Esophagus (tissue), 2 donors: Measurements from ENCODE around the gene ARL8A. TPM values are rescaled to one million over a fixed set of nuclear protein-coding genes. Genes with fewer than 3 reads are reported as not detected.

Source experiments
- H3K27ac ChIP-seq, 2 donors: one replicate each; pipeline ENCODE4 v1.5.1; 2013; ENCODE audit warnings: low read depth in 2 of 2, mild to moderate bottlenecking in 2 of 2, inconsistent platforms in 1 of 2, low read length in 1 of 2, moderate library complexity in 1 of 2
- H3K27me3 ChIP-seq, 2 donors: one replicate each; pipeline ENCODE4 v1.6.1; 2013; ENCODE audit warnings: low read length in 2 of 2, control low read depth in 1 of 2, mild to moderate bottlenecking in 1 of 2; ENCODE audit not compliant: insufficient read depth in 2 of 2, control insufficient read depth in 1 of 2
- H3K36me3 ChIP-seq, 2 donors: one replicate each; pipeline ENCODE4 v1.6.1; 2013; ENCODE audit warnings: low read length in 1 of 2; ENCODE audit not compliant: control insufficient read depth in 2 of 2, insufficient read depth in 2 of 2
- H3K4me1 ChIP-seq, 2 donors: one replicate each; pipeline ENCODE4 v1.6.1; 2013; ENCODE audit warnings: low read length in 1 of 2; ENCODE audit not compliant: control insufficient read depth in 2 of 2, insufficient read depth in 2 of 2
- H3K4me3 ChIP-seq, 2 donors: one replicate each; pipeline ENCODE4 v1.5.1; 2013; ENCODE audit warnings: low read length in 2 of 2, mild to moderate bottlenecking in 2 of 2, low read depth in 1 of 2, moderate library complexity in 1 of 2
- H3K9me3 ChIP-seq, 2 donors: one replicate each; pipeline ENCODE4 v1.6.1; 2013; ENCODE audit warnings: mild to moderate bottlenecking in 2 of 2, low read depth in 1 of 2, low read length in 1 of 2, moderate library complexity in 1 of 2; ENCODE audit not compliant: control insufficient read depth in 2 of 2, insufficient read depth in 1 of 2
- WGBS, 2 donors: extraction: QIAGEN DNeasy Blood & Tissue Kit; methylation state at CpG; one replicate each; pipeline ENCODE4 v1.1.7; 2013; 5-methylcytosine and 5-hydroxymethylcytosine counted together
- polyA plus RNA-seq, 2 donors: library from polyadenylated mRNA; stranded (reverse); fragments of 200-250 nt; gene quantifications; one replicate each; pipeline ENCODE4 v1.2.3, GENCODE V29; 2013
- donor health status: healthy with polysubstance abuse.
- donor health status: Bipolar disorder and iron deficiency.

ARL8A gene
- polyA plus RNA-seq, 2 donors, result 18.3 to 18.6 TPM

DNA sequence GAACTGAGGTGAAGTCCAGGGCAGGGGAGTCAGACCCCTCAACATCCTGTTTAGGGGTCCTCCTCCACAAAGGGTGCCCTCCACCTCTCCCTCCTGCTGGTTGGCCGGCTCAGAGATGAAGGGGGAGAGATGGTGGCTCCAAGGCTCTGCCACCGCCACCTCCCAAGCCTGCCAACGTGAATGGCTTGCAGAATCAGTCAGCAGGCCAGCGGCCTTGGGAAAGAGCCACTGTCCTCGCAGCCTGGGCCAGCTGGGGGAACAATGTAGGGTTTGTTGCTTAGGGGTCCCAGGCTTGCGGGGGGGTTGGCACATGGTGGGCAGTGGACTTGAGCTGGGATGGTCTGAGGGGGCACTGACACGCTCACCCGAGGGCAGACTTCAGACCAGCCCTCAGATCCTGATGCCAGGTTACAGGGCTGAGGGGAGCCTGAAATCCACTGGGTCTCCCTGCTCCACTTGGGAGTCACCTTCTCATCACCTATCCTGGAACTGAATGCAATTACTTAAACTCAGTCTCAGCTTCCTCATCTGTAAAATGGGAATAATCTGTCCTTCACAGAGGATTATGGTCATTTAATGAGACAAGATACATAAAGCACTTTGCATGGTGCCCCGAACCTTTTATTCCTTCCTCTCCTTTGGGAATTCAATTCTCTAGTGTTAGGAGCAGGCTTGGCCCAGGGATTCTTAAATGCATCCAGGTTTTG, 13.6 kb downstream of the ARL8A start:
- WGBS, 2 donors, result 62 to 71% methylated on average over 9 of the region's 9 CpGs
- Histone ChIP-seq H3K9me3 (no peaks in the 10 kb centered on the region), H3K27ac (peak overlapping the region in 1 of 2 donors; percentile 59), H3K4me1 (peaks cover 8 to 27% of the 10 kb centered on the region in 2 donors), H3K4me3 (no peak overlapping the region), H3K27me3 (no peaks in the 10 kb centered on the region), H3K36me3 (peaks cover 6 to 19% of the 10 kb centered on the region in 2 donors)

GRCh38 chr1:202130297-202130721, 14.2 kb downstream of the ARL8A start:
- H3K27me3 ChIP-seq, result no peaks in the 10 kb centered on the region
- no peak overlapping the region for H3K4me3 ChIP-seq
- 36 to 41% methylated on average over 10 to 11 of the region's 11 CpGs for WGBS, 2 donors
- no peaks in the 10 kb centered on the region for H3K9me3 ChIP-seq
- H3K27ac ChIP-seq, result peak overlapping the region in 1 of 2 donors; percentile 59
- peaks cover 8 to 27% of the 10 kb centered on the region in 2 donors for H3K4me1 ChIP-seq
- peaks cover 6 to 13% of the 10 kb centered on the region in 2 donors for H3K36me3 ChIP-seq

DNA sequence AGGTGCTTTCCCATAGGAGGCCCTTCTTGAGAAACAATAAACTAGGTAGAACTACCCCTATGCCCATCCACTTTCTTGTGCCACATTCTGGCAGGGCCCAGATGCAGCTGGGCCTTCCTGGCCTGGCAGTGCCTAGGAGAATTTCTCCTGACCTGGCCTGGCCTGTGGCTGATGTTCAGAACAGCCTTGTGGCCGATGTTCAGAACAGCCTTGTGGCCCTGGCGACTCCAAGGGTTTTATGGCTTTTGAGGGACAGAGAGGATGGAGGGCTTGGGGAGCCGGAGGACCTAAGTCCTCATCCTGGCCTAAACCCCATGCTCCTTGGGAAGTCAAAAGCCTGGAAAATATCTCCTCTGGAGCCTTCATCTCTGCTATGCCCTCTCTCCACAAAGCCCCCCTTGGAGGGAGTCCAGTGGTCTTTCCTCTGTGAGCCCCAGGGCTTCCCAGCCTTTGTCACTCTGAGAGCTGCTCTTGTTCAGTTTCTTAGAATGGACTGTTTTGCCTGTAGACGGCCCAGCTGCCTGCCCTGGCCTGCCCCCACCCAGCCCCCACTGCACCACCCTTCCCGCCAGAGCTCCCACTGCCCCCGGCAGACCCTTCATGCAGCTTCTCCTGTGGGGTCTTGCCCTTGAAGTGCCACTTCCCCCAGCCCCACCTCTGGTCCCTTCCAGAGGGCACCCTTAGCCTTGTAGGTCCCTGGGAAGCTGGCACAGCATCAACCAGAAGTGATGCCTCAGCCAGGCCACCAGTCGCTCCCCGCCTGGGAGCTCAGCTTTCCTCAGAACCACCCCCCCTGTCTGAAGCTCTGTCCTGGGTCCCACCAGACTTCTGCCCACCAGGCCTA, 14.9 kb downstream of the ARL8A start:
- Histone ChIP-seq H3K9me3 (no peaks in the 10 kb centered on the region), H3K4me1 (peaks cover 8 to 27% of the 10 kb centered on the region in 2 donors), H3K27me3 (no peaks in the 10 kb centered on the region), H3K27ac (peak overlapping the region in 1 of 2 donors; percentile 39), H3K4me3 (no peak overlapping the region), H3K36me3 (peaks cover 6 to 10% of the 10 kb centered on the region in 2 donors)
- 49 to 74% methylated on average over 8 of the region's 8 CpGs for WGBS, 2 donors

GRCh38 chr1:202127836-202128622, 16.5 kb downstream of the ARL8A start:
- no peaks in the 10 kb centered on the region for H3K27me3 ChIP-seq
- H3K36me3 ChIP-seq, result peaks cover 0 to 1% of the 10 kb centered on the region in 2 donors
- WGBS, 2 donors, result 96% methylated on average over 24 to 26 of the region's 26 CpGs
- no peak overlapping the region for H3K27ac ChIP-seq
- no peak overlapping the region for H3K4me3 ChIP-seq
- H3K9me3 ChIP-seq, result no peaks in the 10 kb centered on the region
- H3K4me1 ChIP-seq, result peaks cover 8 to 23% of the 10 kb centered on the region in 2 donors

DNA sequence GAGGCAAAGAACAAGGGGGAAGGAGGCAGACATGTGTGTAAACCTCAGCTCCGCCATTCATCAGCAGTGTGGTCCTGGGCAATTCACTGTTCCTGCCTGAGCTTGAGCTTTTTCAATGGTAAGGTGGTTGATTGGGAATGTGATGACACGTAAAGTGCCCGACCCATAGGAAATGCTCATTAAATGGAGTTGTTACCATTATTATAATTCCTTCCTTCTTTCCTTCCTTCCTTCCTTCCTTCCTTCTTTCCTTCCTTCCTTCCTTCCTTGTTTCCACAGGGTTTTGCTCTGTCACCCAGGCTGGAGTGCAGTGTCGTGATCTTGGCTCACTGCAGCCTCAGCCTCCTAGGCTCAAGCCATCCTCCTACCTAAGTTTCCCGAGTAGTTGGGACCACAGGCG, 17.5 kb downstream of the ARL8A start:
- H3K27me3 ChIP-seq, result no peaks in the 10 kb centered on the region
- H3K27ac ChIP-seq, result no peak overlapping the region
- 86 to 92% methylated on average over 6 of the region's 6 CpGs for WGBS, 2 donors
- H3K4me1 ChIP-seq, result peaks cover 6 to 14% of the 10 kb centered on the region in 2 donors
- H3K36me3 ChIP-seq, result no peaks in the 10 kb centered on the region
- no peaks in the 10 kb centered on the region for H3K9me3 ChIP-seq
- H3K4me3 ChIP-seq, result no peak overlapping the region

DNA sequence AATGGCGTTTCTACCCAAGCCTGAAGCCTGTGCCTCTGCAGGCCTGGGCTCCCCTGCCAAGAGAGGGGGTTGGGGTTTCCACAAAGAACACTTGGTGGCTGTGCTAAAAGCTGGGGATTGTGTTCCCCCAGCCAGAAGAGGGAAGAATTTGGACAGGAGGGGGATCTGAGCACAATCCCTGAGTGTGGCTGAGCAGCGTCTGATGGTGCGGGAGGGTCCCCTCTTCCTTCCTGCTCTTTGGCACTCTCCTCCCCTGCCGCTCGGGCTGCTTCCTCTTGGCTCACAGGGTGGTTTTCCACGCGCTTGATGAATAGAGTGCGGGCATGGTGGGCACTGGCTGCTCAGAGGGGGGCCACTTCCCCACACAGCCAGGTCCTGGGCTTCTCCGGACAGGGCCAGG, 18.1 kb downstream of the ARL8A start:
- H3K4me3 ChIP-seq, result no peak overlapping the region
- 51 to 62% methylated on average over 9 of the region's 9 CpGs for WGBS, 2 donors
- no peaks in the 10 kb centered on the region for H3K36me3 ChIP-seq

DNA sequence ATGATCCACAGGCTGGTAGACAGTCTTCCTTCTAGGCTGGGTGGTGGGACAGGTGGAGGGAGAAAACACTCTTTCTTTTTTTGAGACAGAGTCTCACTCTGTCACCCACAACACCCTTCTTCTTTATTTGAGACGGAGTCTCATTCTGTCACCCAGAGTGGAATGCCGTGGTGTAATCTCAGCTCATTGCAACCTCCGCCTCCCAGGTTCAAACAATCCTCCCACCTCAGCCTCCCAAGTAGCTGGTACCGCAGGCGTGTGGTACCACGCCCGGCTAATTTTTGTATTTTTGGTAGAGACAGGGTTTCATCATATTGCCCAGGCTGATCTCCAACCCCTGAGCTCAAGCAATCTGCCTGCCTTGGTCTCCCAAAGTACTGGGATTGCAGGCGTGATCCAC, 18.9 kb downstream of the ARL8A start:
- Histone ChIP-seq H3K4me1 (peaks cover 6 to 7% of the 10 kb centered on the region in 2 donors), H3K27ac (no peak overlapping the region), H3K9me3 (no peaks in the 10 kb centered on the region), H3K36me3 (no peaks in the 10 kb centered on the region), H3K4me3 (no peak overlapping the region), H3K27me3 (no peaks in the 10 kb centered on the region)
- WGBS, 2 donors, result 92 to 93% methylated on average over 8 of the region's 8 CpGs

More for the DNA sequence above, 18.1 kb downstream of the ARL8A start:
- Histone ChIP-seq H3K27ac (no peak overlapping the region), H3K9me3 (no peaks in the 10 kb centered on the region), H3K4me1 (peaks cover 6 to 11% of the 10 kb centered on the region in 2 donors), H3K27me3 (no peaks in the 10 kb centered on the region)

DNA sequence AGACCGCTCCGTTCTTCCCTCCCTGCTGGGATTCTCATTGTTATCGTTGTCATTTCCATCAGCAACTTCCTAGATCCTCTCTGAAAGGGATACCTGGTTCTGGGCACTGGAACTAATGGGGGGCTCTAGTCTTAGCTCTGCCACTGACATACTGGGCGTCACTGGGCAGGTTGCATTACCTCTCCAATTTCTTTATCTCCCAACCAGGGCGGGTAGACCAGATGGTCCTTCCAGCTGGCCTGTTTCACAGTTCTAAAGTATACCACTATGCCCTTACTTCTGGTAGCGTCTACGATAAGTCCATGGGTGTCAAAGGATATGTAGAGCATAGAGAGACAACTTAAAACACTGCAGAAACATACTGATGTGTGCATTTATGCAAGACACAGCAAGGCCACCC, 20.4 kb downstream of the ARL8A start:
- Histone ChIP-seq H3K4me1 (no peaks in the 10 kb centered on the region), H3K27me3 (no peaks in the 10 kb centered on the region), H3K9me3 (no peaks in the 10 kb centered on the region), H3K27ac (no peak overlapping the region), H3K36me3 (no peaks in the 10 kb centered on the region), H3K4me3 (no peak overlapping the region)
- 84 to 86% methylated on average over 7 of the region's 7 CpGs for WGBS, 2 donors

- Histone ChIP-seq H3K9me3 (no peaks in the 10 kb centered on the region), H3K27me3 (no peaks in the 10 kb centered on the region), H3K27ac (no peak overlapping the region), H3K4me3 (no peak overlapping the region), H3K4me1 (no peaks in the 10 kb centered on the region), H3K36me3 (no peaks in the 10 kb centered on the region)
- WGBS, 2 donors, result 84 to 91% methylated on average over 10 of the region's 10 CpGs
Observed at GRCh38 chr1:202123336-202123813, 21.2 kb downstream of the ARL8A start.
